ENCODE data around the gene NDUFS8.

NDUFS8 gene

GRCh38 chr11:68016904-68017817, 13.3 kb upstream of the NDUFS8 start:
- no peak for DNase-seq

- DNase-seq, result no peak
Measured at GRCh38 chr11:68017980-68018729, 12.3 kb upstream of the NDUFS8 start.

- no peak for DNase-seq
Measured at GRCh38 chr11:68018730-68019190, 11.7 kb upstream of the NDUFS8 start.

DNA sequence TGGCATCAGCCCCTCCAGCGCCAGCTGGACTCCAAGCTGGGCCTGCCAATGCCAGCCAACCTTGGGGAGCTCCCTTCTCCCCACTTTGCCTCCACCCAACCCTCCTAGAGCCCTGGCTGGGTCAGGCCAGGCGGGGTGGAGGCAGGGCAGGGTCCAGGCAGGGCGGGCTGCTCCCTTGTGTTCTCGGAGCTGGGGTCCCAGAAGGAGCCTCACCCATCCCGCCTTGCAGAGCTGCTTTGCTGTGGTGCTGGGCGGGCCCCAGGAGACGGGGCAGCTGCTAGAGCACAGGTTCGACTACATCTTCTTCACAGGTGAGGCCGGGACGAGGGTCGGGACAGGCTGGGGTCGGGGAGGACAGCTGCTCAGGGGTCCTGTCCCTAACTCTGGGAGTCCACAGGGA, 11.0 kb upstream of the NDUFS8 start:
- DNase-seq, result no peak

GRCh38 chr11:68020575-68020974, 9.9 kb upstream of the NDUFS8 start:
- DNase-seq, result no peak

GRCh38 chr11:68021167-68021787, 9.2 kb upstream of the NDUFS8 start:
- DNase-seq, result no peak

- DNase-seq, result no peak
Measured at GRCh38 chr11:68022531-68022930, 8.0 kb upstream of the NDUFS8 start.

GRCh38 chr11:68024508-68024907, 6.0 kb upstream of the NDUFS8 start:
- DNase-seq, result no peak

DNA sequence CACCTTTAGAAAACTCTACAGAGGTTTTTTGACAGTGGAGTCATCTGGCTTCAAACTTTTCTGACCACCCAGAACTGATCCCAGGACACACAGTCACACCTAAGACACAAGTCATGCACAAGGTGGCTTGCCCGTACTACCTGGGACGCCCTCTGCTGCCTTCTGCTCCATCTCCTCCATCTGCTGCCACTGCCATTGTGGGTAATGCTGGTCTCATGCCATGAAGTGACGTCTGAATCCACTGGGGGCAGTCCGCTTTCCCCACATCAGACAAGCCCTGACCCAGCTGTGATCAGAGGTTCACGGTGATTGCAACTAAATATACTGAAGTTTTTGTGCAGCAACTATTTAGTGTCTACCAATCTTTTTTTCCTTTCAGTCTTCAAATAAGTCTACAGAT, 5.4 kb upstream of the NDUFS8 start:
- no peak for DNase-seq

GRCh38 chr11:68026391-68027105, 3.9 kb upstream of the NDUFS8 start:
- DNase-seq, result no peak

DNA sequence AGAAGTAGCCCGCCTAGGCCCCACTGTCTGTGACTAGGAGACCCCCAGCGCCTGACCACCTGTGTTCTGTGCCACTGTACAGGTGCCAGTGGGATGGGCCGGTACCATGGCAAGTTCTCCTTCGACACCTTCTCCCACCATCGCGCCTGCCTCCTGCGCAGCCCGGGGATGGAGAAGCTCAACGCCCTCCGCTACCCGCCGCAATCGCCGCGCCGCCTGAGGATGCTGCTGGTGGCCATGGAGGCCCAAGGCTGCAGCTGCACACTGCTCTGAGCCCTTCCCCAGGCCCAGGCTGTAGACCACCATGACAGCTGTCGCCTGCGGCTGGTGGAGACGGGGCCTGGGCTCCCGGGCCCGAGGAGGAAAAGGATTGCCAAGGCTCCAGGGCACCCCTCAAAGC, 2.8 kb upstream of the NDUFS8 start:
- no peak for DNase-seq

DNA sequence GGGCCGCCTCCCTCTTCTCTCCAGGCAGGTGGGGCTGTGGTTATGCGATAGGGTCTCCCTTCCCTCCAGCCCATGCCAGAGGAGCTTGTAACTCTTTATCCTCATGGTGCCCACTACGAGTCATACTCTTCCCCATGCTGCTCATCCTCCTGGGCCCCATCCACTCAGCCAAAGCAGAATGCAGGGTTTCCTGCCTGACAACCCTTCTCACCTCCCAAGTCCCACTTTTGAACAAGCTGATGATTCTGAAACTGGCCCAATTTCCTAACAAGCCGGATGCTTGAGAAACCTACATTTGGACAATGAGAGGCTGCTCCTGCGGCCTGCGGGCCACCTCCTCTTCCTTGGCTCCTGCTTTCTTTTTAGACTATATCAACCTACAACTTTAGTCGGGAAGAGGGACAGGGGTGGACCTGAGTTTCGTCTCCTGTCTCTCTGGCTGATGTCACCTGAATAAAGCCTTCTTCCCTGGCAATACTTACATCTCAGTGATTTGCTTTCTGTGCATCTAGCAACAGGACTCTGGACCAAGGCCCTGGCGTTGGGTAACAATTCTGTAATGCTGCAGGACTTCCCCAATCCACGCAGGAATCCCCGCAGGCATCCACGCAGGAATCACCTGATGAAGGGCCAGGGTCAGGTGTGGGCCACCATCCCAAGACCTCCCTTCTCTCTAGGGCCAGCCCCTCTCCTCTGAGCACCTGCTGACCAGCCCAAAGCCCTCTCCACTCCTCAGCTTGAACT, 1.5 kb upstream of the NDUFS8 start:
- no peak for DNase-seq

DNA sequence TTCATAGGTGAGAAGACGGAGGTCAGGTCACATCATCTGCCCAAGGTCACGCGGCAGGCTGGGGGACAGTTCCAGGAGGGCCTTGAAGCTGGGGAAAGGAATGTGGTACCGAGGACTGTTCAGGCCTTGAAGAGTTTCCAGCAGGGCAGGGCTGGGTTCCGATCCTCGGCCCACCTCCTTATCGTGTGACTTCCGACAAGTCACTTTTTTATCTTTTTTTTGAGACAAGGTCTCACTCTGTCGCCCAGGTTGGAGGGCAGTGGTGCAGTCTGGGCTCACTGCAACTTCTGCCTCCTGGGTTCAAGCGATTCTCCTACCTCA, 623 bp downstream of the NDUFS8 start:
- no peak for DNase-seq

GRCh38 chr11:68032003-68032402, 1.5 kb downstream of the NDUFS8 start:
- DNase-seq, result no peak

DNA sequence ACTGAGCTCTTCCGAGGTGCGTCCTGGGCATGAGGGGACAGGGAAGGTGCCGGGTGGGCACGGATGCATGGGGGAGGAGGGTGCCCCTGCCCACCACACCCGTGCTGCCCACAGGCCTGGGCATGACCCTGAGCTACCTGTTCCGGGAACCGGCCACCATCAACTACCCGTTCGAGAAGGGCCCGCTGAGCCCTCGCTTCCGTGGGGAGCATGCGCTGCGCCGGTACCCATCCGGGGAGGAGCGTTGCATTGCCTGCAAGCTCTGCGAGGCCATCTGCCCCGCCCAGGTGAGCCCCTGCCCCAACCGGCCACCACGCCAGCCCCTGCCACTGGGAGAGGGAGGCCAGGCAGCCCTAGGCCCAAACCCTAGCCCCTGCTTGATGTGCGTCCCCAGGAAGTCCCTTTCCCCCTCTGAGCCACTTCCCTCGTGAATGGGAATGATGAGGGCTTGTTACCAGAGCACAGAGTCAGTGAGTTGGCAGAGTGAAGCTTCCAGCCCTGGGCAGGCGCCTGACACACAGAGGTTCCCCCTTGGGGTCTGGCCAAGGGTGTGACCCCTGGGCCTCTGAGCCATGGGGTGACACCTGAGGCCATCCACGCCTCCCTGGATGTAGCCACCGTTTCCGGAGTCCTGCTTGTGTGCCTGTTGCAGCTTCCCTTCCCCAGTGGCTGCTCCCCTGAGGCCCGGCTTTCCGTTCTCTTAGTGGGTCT, 2.7 kb downstream of the NDUFS8 start:
- no peak for DNase-seq

DNA sequence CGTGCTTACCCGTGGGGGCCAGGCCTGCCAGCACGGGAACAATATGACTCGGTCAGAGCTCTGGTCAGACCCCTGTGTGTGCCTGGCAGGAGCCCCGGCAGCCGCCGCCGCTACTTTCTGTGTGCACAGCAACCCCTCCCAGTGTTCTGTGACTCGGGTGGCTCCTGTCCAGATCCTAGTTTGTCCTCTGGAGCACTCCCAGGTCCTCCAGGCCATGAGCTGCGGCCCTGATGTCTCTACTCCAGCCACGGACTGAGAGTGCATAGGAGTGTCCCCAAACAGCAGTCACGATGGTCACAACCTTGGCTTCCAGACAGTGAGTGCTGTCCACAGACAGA, 3.2 kb downstream of the NDUFS8 start:
- DNase-seq, result no peak

DNA sequence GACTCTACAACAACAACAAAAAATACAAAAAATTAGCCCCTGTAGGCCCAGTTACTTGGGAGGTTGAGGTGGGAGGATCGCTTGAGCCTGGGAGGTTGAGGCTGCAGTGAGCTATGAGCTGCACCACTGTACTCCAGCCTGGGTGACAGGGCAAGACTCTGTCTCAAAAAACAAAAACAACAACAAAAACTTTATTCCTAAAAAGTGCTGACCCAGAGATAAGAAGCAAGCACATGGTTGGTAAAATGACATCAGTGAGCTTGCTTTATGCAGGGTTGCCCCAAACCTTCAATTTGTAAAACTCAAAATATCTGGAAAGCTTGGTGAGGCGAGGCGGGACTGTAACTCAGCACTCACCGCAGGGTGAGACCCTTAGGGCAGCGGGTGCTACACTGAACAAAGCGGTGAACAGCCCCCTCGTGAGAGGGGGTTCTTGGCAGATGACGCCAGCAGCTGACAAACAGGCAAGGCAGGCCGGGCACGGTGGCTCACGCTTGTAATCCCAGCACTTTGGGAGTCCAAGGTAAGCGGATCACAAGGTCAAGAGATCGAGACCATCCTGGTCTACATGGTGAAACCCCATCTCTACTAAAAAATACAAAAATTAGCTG, 4.9 kb downstream of the NDUFS8 start:
- no peak for DNase-seq

DNA sequence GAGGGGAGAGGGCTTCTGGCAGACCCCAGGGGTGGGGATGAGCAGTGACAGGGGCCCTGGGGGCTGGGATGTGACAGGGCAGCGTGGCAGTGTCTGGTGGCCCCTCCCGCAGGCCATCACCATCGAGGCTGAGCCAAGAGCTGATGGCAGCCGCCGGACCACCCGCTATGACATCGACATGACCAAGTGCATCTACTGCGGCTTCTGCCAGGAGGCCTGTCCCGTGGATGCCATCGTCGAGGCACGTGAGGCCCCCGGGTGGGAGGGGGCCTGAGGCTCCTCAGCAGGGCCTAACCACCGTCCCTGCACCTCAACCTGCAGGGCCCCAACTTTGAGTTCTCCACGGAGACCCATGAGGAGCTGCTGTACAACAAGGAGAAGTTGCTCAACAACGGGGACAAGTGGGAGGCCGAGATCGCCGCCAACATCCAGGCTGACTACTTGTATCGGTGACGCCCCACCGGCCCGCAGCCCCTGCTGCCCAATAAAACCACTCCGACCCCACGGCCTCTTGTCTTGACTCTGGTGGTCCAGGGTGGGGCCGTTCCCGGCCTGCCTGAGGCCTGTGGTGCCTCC, 5.7 kb downstream of the NDUFS8 start:
- no peak for DNase-seq

DNA sequence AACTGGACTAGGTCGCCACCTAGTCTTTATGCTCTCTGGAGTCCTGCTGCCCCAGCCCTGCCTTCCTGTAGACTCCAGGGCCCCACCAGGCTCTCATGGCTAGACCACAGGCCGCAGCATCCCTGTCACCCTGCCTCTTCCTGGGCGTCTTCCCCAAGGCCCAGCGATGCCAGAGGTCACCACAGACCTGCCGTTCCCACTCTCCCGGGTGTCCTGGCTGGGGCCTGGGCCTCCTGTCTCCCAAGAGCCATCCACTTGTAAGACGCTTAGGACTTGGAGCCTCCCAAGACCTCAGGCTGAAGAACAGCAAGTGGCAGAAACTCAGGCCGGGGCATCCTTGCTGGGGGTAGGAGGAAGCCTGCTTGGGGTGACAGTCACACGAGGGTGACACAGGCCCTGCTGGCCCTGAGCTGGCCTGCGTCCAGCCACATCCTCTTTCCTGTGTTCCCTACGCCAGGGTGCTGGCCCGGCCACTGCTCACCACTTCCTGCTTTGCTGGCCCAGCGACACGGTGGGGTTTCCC, 6.3 kb downstream of the NDUFS8 start:
- DNase-seq, result no peak

- DNase-seq, result no peak
Measured at GRCh38 chr11:68037411-68038225, 7.1 kb downstream of the NDUFS8 start.
